GF-D8 (cell line): ENCODE results near the gene HOXA5.

Experiments
- DNase-seq: peaks from one replicate; lab custom pipeline; 2025; lab: John Stamatoyannopoulos, UW

Gene HOXA5

DNA sequence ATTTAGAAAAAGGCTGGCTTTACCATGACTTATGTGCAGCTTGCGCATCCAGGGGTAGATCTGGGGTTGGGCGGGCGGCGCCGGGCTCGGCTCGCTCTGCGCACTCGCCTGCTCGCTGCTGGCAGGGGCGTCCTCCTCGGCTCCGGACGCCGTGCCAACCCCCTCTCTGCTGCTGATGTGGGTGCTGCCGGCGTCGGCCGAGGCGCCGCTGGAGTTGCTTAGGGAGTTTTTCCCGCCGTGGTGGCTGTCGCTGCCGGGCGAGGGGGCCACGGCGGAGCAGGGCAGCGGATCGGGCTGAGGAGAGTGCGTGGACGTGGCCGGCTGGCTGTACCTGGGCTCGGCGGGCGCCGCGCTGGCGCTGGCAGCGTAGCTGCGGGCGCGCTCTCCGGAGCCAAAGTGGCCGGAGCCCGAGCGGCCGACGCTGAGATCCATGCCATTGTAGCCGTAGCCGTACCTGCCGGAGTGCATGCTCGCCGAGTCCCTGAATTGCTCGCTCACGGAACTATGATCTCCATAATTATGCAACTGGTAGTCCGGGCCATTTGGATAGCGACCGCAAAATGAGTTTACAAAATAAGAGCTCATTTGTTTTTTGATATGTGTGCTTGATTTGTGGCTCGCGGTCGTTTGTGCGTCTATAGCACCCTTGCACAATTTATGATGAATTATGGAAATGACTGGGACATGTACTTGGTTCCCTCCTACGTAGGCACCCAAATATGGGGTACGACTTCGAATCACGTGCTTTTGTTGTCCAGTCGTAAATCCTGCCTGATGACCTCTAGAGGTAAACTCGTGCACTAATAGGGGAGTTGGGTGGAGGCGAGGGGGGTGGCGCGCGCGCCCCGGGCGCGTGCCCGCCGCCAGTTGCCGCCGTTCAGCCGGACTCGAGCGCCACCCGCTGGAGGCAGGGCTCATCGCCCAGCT is at the start of gene HOXA5:
HOXA5 (minus strand) TSS at position 659 of the 927 bp plus-strand sequence; CDS start at position 585, 74 bp downstream.
- DNase-seq: no peak

- no peak for DNase-seq
These were observed 49.3 kb upstream of the HOXA5 start for GRCh38 chr7:27192546-27193334.

DNA sequence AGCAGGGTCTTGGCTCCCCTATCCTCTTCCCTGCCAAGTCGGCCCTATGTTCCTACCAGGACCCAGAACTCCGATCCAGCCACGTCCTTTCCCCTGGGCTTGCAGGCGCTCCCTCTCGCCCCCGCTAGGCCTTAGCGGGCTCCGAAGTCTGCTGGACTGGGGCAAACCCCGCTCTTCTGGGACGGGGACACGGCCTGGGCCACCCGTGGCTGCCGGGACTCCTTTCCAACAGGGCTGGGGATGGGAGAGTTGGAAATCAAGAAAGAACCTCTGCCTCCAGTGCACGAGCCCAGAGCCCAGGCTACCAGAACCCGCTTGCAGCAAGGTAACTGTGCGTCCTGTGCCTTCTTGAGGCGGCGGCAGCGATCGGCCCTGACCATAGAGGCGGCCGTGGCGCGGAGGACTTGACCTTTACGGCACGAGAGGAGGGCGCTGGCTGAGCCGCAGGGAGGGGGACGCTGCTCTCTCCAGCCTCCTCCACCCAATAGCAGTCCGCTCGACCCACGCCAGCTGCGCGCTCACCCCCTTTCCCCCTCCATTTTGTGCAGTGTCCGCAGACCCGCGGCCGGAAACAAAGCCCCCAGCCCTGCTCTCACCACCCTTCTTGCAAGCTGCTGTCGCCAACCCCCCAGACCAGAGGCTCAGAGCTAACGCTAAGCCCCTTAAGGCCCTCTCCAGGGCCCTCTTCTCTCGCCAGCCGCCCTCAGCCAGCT is 48.5 kb upstream of the HOXA5 start:
- no peak for DNase-seq

DNA sequence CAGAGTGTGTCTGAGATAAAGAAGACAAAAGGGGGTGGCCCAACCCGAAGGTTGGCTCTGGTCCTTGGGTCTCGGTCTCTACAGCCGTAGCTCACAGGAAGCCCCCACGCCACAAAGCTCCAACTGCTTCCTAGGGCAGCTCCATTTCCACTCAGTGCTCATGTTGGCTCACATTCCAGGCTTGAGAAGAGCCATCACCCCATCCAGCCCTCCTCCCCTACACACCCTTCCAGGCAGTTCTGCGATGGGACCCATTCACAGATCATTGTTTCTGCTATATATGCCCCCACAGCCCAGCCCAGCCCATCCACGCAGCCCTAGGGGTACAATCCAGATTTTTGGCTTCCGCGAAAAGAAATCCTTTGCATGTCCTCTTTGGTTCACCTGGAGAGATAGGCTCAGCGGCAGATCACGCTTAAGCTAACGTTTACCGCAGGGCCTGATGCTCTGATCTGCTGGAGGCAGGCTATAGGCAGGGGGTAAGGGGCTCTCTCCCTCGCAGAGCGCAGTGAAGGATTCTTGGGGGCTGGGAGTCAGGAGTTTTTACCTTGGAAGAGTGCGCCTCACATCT is 47.8 kb upstream of the HOXA5 start:
- DNase-seq: no peak

- peak; percentile 78 for DNase-seq
These were observed 46.7 kb upstream of the HOXA5 start for GRCh38 chr7:27189997-27190748.

DNA sequence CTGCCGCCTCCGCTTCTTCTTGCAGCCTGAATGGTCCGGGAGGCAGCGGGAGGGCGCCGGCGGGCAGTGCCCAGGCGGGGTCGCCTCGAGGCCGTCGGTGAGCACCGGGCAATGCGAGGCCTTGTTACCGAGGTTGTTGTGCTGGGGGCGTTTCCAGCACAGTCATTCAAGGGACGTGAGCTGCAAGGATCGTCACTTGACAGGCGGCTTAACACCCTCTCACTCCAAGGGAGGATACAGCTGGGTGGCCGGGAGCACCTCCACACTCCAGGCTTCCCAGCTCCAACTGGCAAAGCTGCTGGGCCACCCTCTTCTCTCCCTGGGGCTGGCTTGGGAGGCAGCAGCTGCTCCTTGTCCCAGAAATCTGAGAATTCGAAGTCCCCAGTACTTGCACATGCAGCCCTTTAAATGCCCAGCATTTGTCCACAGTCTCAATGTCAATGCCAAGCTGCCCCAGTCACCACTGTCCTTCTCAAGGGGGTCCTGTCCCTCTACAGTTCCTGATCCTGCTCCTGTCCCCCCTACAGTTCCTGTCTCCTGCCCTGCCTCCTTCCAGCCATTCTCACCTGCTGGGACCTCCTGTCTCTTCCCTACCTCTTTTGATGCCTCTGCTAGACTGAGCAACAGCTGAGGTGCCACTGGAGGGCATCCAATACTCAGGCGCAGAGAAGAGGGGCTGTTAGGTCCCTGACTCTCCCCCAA is 46.0 kb upstream of the HOXA5 start:
- DNase-seq: peak; percentile 65

- DNase-seq: peak; percentile 83
These were observed 45.2 kb upstream of the HOXA5 start for GRCh38 chr7:27188386-27189294.

DNA sequence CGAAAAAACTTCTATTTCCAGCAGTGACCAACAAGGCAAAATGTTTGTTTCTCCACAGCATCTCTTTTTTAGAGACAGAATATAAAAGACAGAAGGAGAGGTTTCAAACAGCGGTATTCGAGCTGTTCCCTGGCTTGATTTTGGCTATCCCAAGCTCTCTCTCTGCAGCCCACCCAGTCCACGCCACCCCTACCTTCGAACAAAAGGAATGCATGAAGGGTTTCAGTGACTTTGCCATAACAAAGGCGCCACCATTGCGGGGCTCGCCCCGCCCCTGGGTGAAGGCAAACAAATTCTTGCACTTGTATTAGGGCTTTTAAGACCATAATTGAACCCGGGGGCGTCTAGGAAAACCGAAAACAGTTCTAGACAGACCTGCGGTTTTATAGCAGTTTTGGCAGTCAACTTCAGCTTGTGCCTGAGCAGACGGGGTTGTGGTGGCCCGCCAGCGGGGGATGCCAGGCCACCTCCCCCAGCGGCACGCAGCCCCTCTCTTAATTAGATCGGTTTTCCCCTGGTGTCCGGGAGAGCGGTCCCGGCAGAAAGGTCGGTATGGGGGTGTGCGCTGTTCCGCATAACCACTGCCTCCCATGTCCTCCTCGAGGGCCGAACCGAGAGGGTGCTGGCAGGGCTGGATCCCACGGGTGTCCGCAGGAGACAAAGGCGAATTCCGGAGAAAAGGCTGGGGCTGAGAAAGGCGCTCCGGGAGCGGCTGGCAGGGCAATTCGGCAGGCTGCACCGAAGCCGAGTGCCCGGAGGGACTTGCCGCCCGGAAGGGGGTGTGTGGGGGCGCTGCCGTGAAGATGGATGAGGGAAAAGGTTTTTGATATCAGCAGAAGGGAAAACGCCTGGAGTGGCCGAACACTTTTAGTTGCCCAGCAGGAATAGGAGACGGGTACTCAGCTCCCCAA is 44.2 kb upstream of the HOXA5 start:
- no peak for DNase-seq

DNA sequence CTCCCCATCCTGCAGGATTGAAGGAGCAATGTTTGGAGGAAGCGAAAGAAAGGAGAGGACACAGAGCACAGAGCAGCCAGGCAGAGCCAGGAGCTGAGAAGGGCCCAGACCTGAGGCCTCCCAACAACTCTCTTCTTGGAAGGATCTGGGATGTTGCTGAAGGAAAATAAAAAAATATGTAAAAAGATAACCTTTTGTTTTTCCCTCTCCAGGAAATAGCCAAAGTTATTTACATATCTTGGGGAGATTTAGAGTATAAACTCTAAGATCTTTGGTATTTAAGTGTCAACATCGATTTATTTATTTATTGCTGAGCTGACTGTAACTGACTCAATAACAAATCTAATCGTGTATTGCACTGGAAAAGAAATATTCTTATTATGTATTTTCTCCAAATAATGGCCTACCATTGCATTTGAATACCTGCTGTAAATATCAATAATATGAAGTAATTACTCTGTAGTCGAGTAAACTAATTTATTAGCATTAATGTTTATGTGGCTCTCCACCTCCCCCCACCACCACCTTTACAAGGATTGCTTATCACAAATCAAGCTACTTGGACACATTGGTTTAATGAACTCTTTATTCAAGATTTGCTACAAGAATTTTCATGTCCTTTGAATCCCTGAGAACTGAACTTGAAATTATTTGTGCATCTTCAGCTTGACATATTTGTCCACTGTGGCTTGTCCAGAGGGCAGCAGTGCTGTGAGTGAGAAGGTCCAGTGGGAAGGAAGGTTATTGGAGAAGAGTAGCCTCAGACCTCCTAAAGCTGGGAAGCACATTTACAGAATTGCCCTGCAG is 43.4 kb upstream of the HOXA5 start:
- no peak for DNase-seq

GRCh38 chr7:27185854-27186667 is 42.6 kb upstream of the HOXA5 start:
- no peak for DNase-seq

DNA sequence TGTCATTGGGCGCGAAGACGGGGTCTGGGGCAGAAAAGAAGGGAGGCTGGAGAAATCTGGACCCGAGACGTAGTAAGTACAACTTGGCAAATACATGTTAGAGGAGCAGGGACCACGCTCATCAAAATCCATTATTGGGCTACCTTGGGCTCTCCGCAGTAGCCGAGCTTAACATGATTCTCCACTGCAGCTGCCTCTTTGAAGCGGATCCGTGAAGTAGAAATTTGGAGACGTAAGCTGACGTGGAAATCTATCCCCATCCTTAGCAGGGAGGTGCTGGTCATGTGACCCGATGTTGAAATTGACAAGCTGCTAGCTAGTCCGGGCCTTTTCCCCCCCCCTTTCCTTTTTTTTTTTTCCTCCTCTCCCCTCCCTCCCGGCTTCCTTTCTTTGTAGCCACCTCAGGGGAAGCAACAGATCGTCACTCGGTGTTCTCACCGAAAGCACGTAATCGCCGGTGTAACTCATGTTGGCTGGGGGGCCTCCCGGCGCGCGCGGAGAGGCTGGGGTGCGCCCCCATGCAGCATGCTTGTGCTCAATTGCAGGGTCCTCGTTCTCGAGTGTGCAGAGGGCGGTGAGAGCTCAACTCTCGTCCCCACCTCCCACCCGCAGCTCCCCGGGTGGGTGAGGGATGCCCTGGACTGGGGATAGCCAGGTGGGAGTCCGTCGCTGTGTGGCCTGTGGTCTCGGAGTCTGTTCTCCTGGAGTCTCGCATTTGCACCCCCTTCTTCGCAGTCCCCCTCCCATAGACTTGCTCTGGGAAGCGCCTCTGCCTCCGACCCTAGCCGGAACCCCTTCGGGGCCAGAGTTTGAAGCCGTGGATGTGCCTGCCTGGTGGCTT is 41.8 kb upstream of the HOXA5 start, which contains the start of gene HOXA11:
HOXA11 (minus strand) TSS at position 220 of the 841 bp plus-strand sequence; CDS start at position 132, 88 bp downstream.
- peak; percentile 99 for DNase-seq

- no peak for DNase-seq
These were observed 41.0 kb upstream of the HOXA5 start for GRCh38 chr7:27184337-27185012.

- DNase-seq: no peak
These were observed 40.3 kb upstream of the HOXA5 start for GRCh38 chr7:27183682-27184336.

DNA sequence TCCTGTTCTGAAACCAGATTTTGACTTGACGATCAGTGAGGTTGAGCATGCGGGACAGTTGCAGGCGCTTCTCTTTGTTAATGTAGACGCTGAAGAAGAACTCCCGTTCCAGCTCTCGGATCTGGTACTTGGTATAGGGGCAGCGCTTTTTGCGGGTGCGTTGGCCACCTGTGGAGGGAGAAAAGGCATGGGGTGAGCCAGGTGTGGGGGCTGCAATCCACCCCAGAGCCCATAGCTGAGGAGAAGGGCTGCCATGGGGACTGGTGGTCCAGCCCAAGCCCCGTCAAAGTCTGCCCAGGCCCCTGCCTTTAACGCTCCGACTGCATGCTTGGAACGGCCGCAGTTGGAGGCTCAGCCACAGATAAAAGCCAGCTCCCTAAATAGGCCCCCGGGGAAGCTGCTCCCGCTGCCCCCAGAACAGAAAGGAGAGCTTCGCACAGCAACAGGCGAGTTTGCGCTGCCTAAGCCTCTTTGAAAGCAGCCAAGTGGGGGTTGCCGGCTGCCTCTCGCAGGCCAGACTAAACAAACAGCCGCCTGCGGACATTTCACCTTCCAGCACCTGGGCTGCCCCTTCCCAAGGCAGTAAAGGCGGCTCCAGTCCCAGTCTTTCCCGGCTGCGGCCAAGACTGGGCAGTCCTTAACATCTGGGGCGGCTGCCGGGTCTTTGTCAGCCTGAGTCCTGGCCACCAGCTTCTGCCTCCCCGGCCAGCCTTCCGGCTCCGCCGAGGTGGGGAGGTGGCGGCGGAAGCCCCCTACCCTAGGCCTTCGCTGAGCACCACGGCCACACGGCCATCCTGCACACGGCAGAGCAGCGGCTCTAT is 39.6 kb upstream of the HOXA5 start:
- no peak for DNase-seq
